H9 (cell line): ENCODE measurements around the gene LNPEP. TPM values are rescaled to one million over a fixed set of nuclear protein-coding genes. Genes with fewer than 3 reads are reported as not detected.
"Not testable (repeated sequence)": the region's sequence is repeated elsewhere in the genome, so short reads cannot be mapped to it uniquely, and the experiment has no call there.

Source experiments
- DNase-seq: peaks from one replicate; pipeline ENCODE4 v3.0.0-alpha.2; 2017
- H2AFZ ChIP-seq: one replicate; pipeline ENCODE4 v1.6.1; 2013; ENCODE audit warnings: mild to moderate bottlenecking, low read length, control low read depth, moderate library complexity
- H2AK5ac ChIP-seq: 2 replicates; pipeline ENCODE4 v1.6.1; 2013; ENCODE audit warnings: low read length, control low read depth, mixed read lengths; ENCODE audit not compliant: insufficient read length
- H2BK120ac ChIP-seq: one replicate; pipeline ENCODE4 v1.6.1; 2013; ENCODE audit warnings: low read depth, mild to moderate bottlenecking, low read length, control low read depth, inconsistent platforms; ENCODE audit not compliant: poor library complexity, severe bottlenecking
- H2BK12ac ChIP-seq: 2 replicates; pipeline ENCODE4 v1.6.1; 2013; ENCODE audit warnings: low read length, control low read depth, mixed read lengths, low read depth; ENCODE audit not compliant: insufficient read length
- H2BK15ac ChIP-seq: 2 replicates; pipeline ENCODE4 v1.6.1; 2013; ENCODE audit warnings: low read depth, low read length, control low read depth
- H2BK20ac ChIP-seq: one replicate; pipeline ENCODE4 v1.6.1; 2013; ENCODE audit warnings: low read depth, mild to moderate bottlenecking, low read length, control low read depth, inconsistent platforms; ENCODE audit not compliant: poor library complexity, severe bottlenecking
- H2BK5ac ChIP-seq: 2 replicates; pipeline ENCODE4 v1.6.1; 2013; ENCODE audit warnings: low read length, control low read depth, mixed read lengths; ENCODE audit not compliant: insufficient read length
- H3K14ac ChIP-seq: 2 replicates; pipeline ENCODE4 v1.6.1; 2013; ENCODE audit warnings: low read length, control low read depth; ENCODE audit not compliant: insufficient read depth
- H3K18ac ChIP-seq: 2 replicates; pipeline ENCODE4 v1.6.1; 2013; ENCODE audit warnings: low read depth, mild to moderate bottlenecking, mixed read lengths, low read length, control low read depth; ENCODE audit not compliant: insufficient read length
- H3K23ac ChIP-seq: 2 replicates; pipeline ENCODE4 v1.6.1; 2013; ENCODE audit warnings: low read length, control low read depth, mixed read lengths, low read depth; ENCODE audit not compliant: insufficient read length
- H3K23me2 ChIP-seq: 2 replicates; pipeline ENCODE4 v1.6.1; 2013; ENCODE audit warnings: low read depth, mild to moderate bottlenecking, mixed read lengths, low read length, control low read depth; ENCODE audit not compliant: insufficient read length, poor library complexity, severe bottlenecking
- H3K27ac ChIP-seq: 2 replicates; pipeline ENCODE4 v1.5.1; 2013; ENCODE audit warnings: low read length, control low read depth, mixed read lengths, low read depth; ENCODE audit not compliant: insufficient read length
- H3K27me3 ChIP-seq: 2 replicates; pipeline ENCODE4 v1.6.1; 2013; ENCODE audit warnings: low read length, control low read depth, inconsistent platforms; ENCODE audit not compliant: insufficient read depth
- H3K4ac ChIP-seq: 2 replicates; pipeline ENCODE4 v1.6.1; 2013; ENCODE audit warnings: low read depth, mild to moderate bottlenecking, control low read depth, inconsistent platforms, low read length, moderate library complexity
- H3K4me1 ChIP-seq: 2 replicates; pipeline ENCODE4 v1.6.1; 2013; ENCODE audit warnings: low read length, control low read depth, inconsistent platforms; ENCODE audit not compliant: insufficient read depth
- H3K4me2 ChIP-seq: 2 replicates; pipeline ENCODE4 v1.6.1; 2013; ENCODE audit warnings: low read length, control low read depth, mixed read lengths; ENCODE audit not compliant: insufficient read length, insufficient read depth
- H3K56ac ChIP-seq: 2 replicates; pipeline ENCODE4 v1.6.1; 2013; ENCODE audit warnings: low read depth, mild to moderate bottlenecking, mixed read lengths, low read length, control low read depth; ENCODE audit not compliant: insufficient read length
- H3K79me1 ChIP-seq: 2 replicates; pipeline ENCODE4 v1.6.1; 2013; ENCODE audit warnings: low read depth, mild to moderate bottlenecking, moderate library complexity, low read length, control low read depth, inconsistent platforms; ENCODE audit not compliant: insufficient read depth, poor library complexity, severe bottlenecking
- H3K79me2 ChIP-seq: 2 replicates; pipeline ENCODE4 v1.6.1; 2013; ENCODE audit warnings: low read length, control low read depth, inconsistent platforms; ENCODE audit not compliant: insufficient read depth
- H3K9ac ChIP-seq: 2 replicates; pipeline ENCODE4 v1.6.1; 2013; ENCODE audit warnings: low read length, control low read depth, mixed read lengths; ENCODE audit not compliant: insufficient read length; ENCODE audit errors: extremely low read depth
- H3K9me3 ChIP-seq: one replicate; pipeline ENCODE4 v1.6.1; 2013; ENCODE audit warnings: low read depth, low read length, inconsistent platforms; ENCODE audit not compliant: control insufficient read depth
- H3T11ph ChIP-seq: one replicate; pipeline ENCODE4 v1.6.1; 2013; ENCODE audit warnings: mild to moderate bottlenecking, low read length, control low read depth, inconsistent platforms
- H4K20me1 ChIP-seq: one replicate; pipeline ENCODE4 v1.6.1; 2013; ENCODE audit not compliant: control insufficient read depth, insufficient read length, insufficient read depth
- H4K5ac ChIP-seq: 2 replicates; pipeline ENCODE4 v1.6.1; 2013; ENCODE audit warnings: low read depth, mild to moderate bottlenecking, mixed read lengths, low read length, control low read depth; ENCODE audit not compliant: insufficient read length
- H4K8ac ChIP-seq: replicated peaks from 2 replicates; pipeline ENCODE4 v1.6.1; 2013; ENCODE audit warnings: low read length, control low read depth, mixed read lengths, low read depth; ENCODE audit not compliant: insufficient read length
- H4K91ac ChIP-seq: 2 replicates; pipeline ENCODE4 v1.6.1; 2013; ENCODE audit warnings: low read depth, mild to moderate bottlenecking, moderate library complexity, mixed read lengths, low read length, control low read depth; ENCODE audit not compliant: insufficient read length
- H3K27ac Mint-ChIP-seq, 3 experiments: 2 replicates in 2 of 3; 3 replicates in 1 of 3; pipeline ENCODE4 v1.8.0; 2020 to 2021; ENCODE audit warnings: mixed read lengths in 3 of 3, mild to moderate bottlenecking in 1 of 3, moderate library complexity in 1 of 3
- H3K27me3 Mint-ChIP-seq: 2 replicates; pipeline ENCODE4 v1.8.0; 2021; ENCODE audit warnings: low read depth, mild to moderate bottlenecking, moderate library complexity, mixed read lengths
- H3K36me3 Mint-ChIP-seq, 3 experiments: 2 replicates in 2 of 3; 3 replicates in 1 of 3; pipeline ENCODE4 v1.8.0; 2020 to 2021; ENCODE audit warnings: low read depth in 3 of 3, mixed read lengths in 3 of 3; ENCODE audit not compliant: insufficient read depth in 1 of 3
- H3K4me1 Mint-ChIP-seq, 2 experiments: 2 replicates each; pipeline ENCODE4 v1.8.0; 2020; ENCODE audit warnings: mixed read lengths in 2 of 2
- H3K4me3 Mint-ChIP-seq, 2 experiments: 2 replicates in 1 of 2; 3 replicates in 1 of 2; pipeline ENCODE4 v1.8.0; 2020 to 2021; ENCODE audit warnings: mild to moderate bottlenecking in 2 of 2, mixed read lengths in 2 of 2, moderate library complexity in 1 of 2
- H3K9me3 Mint-ChIP-seq, 2 experiments: 2 replicates in 1 of 2; 3 replicates in 1 of 2; pipeline ENCODE4 v1.8.0; 2020; ENCODE audit warnings: mild to moderate bottlenecking in 2 of 2, mixed read lengths in 2 of 2, moderate library complexity in 1 of 2
- CTCF ChIP-seq: fragments of 200-600 bp; sonication (generic); conservative IDR thresholded peaks from 3 replicates; pipeline ENCODE4 v1.8.0; 2021; ENCODE audit warnings: antibody characterized with exemption, mild to moderate bottlenecking
- WGBS: extraction: QIAGEN DNeasy Blood & Tissue Kit; methylation state at CpG from one replicate; pipeline ENCODE4 v1.1.7; 2013; ENCODE audit warnings: missing lambda C conversion rate, low lambda C conversion rate, mixed read lengths; ENCODE audit not compliant: insufficient read length; ENCODE audit errors: extremely low coverage; 5-methylcytosine and 5-hydroxymethylcytosine counted together
- total RNA-seq: library from RNA; stranded (reverse); gene quantifications from 2 replicates; pipeline ENCODE4 v1.2.1, GENCODE V29; 2021

Gene LNPEP
- total RNA-seq, 1 experiment from 2014 or later = 4.1 TPM

- WGBS = no CpG with 5 or more reads among the region's 4 CpGs
- H2AK5ac ChIP-seq = no peak overlapping the region
- no peak overlapping the region for H2AFZ ChIP-seq
- H2BK20ac ChIP-seq = no peak overlapping the region
- H2BK5ac ChIP-seq = no peak overlapping the region
- no peak overlapping the region for H3K14ac ChIP-seq
- H4K20me1 ChIP-seq = no peaks in the 10 kb centered on the region
- H3K79me2 ChIP-seq = no peaks in the 10 kb centered on the region
- H4K5ac ChIP-seq = no peak overlapping the region
- H3K56ac ChIP-seq = no peak overlapping the region
- no peak overlapping the region for H2BK12ac ChIP-seq
- no peaks in the 10 kb centered on the region for H3K9me3 ChIP-seq
- H3K4me1 Mint-ChIP-seq = 0 out of 4 replicates have a peak, but pooled peaks cover 0 to 4% of the 10 kb centered on the region in 2 experiments
- no peaks in the 10 kb centered on the region for H3K79me1 ChIP-seq
- no peak overlapping the region for H3K23ac ChIP-seq
- no peaks in the 10 kb centered on the region for H3K23me2 ChIP-seq
- H3K4me1 ChIP-seq = no peaks in the 10 kb centered on the region
- H3K27ac ChIP-seq = no peak overlapping the region
- H4K91ac ChIP-seq = no peak overlapping the region
- no peaks in the 10 kb centered on the region for H3K27me3 ChIP-seq
- peaks cover 0 to 1% (median 0%) of the 10 kb centered on the region in 3 experiments; a peak in 2 of 7 replicates for H3K36me3 Mint-ChIP-seq
- no peak overlapping the region for H3K4me2 ChIP-seq
- TF ChIP-seq CTCF = no peak
- no peak overlapping the region for H3K18ac ChIP-seq
- no peak overlapping the region for H2BK15ac ChIP-seq
- H3T11ph ChIP-seq = no peak overlapping the region
- peaks cover 1 to 2% of the 10 kb centered on the region in 2 experiments; a peak in 3 of 5 replicates for H3K9me3 Mint-ChIP-seq
- H3K9ac ChIP-seq = no peak overlapping the region
- no peak overlapping the region for H2BK120ac ChIP-seq
- no peak overlapping the region for H4K8ac ChIP-seq
- H3K27ac Mint-ChIP-seq = 0 out of 7 replicates have a peak overlapping the region, but pooled peaks of 1 of the 3 experiments have one; percentile 8
- H3K4me3 Mint-ChIP-seq = no peak overlapping the region
- H3K4ac ChIP-seq = no peak overlapping the region
- no peak for DNase-seq
- no peaks in the 10 kb centered on the region for H3K27me3 Mint-ChIP-seq
Observed at GRCh38 chr5:97078958-97079743, 143.3 kb downstream of the LNPEP start.

GRCh38 chr5:97084782-97085458, 149.0 kb downstream of the LNPEP start:
- H4K5ac ChIP-seq = not testable (repeated sequence)

More at GRCh38 chr5:97084782-97085458, 149.0 kb downstream of the LNPEP start:
- no CpG with 5 or more reads among the region's 21 CpGs for WGBS
- not testable (repeated sequence) for H3K79me1 ChIP-seq, H3K23ac ChIP-seq, H3K56ac ChIP-seq, H4K8ac ChIP-seq, H2BK20ac ChIP-seq, H3K27ac Mint-ChIP-seq, H2AK5ac ChIP-seq, H3K79me2 ChIP-seq, H3K4me1 Mint-ChIP-seq, H3K27me3 ChIP-seq, H3K4ac ChIP-seq, H3K9ac ChIP-seq, H3K14ac ChIP-seq, H2BK5ac ChIP-seq, H3K4me2 ChIP-seq, H3K27me3 Mint-ChIP-seq, H4K20me1 ChIP-seq, H3K4me1 ChIP-seq, H3K27ac ChIP-seq, H2BK120ac ChIP-seq, H3K9me3 ChIP-seq, H2BK12ac ChIP-seq, DNase-seq, H3K4me3 Mint-ChIP-seq, H3K18ac ChIP-seq, H3T11ph ChIP-seq, H2AFZ ChIP-seq, H2BK15ac ChIP-seq, H3K23me2 ChIP-seq, H4K91ac ChIP-seq
- peaks cover 12 to 13% of the 10 kb centered on the region in 2 experiments for H3K9me3 Mint-ChIP-seq
- H3K36me3 Mint-ChIP-seq = peaks cover 6 to 20% (median 8%) of the 10 kb centered on the region in 3 experiments
